Ascending aorta (tissue), 2 donors: ENCODE data around the gene MRPS33. TPM values are rescaled to one million over a fixed set of nuclear protein-coding genes. Genes with fewer than 3 reads are reported as not detected.

Experiments used
- DNase-seq, 2 donors: peaks; one replicate each; pipeline ENCODE4 v3.0.0-alpha.2; 2019; ENCODE audit warnings: low spot score in 2 of 2
- H3K27ac ChIP-seq, 2 donors: fragments of 200-600 bp; sonication (generic); one replicate each; pipeline ENCODE4 v1.5.1; 2016 to 2017; ENCODE audit warnings: mild to moderate bottlenecking in 1 of 2
- H3K27me3 ChIP-seq: fragments of 200-600 bp; sonication (generic); one replicate; pipeline ENCODE4 v1.5.1; 2017
- H3K36me3 ChIP-seq, 2 donors: fragments of 200-600 bp; sonication (generic); one replicate each; pipeline ENCODE4 v1.5.1; 2016
- H3K4me1 ChIP-seq, 2 donors: fragments of 200-600 bp; sonication (generic); one replicate each; pipeline ENCODE4 v1.5.1; 2016 to 2017; ENCODE audit warnings: mild to moderate bottlenecking in 1 of 2
- H3K4me3 ChIP-seq, 2 donors: fragments of 200-600 bp; sonication (generic); one replicate each; pipeline ENCODE4 v1.5.1; 2016 to 2017; ENCODE audit warnings: mild to moderate bottlenecking in 1 of 2
- H3K9me3 ChIP-seq, 2 donors: fragments of 200-600 bp; sonication (generic); one replicate each; pipeline ENCODE4 v1.5.1; 2016
- intact Hi-C: fragments of 100-400 bp; cut with DNase I; formaldehyde crosslinking; loops from one replicate; pipeline ENCODE4 v1.15.1; 2023
- total RNA-seq: library from RNA; depleted of rRNA; stranded (reverse); fragments of >200 nt; gene quantifications from one replicate; pipeline ENCODE4 v1.1.0, GENCODE V29; 2016
- TF ChIP-seq, protein P1 (sequence below), 3 experiments: fragments of 200-600 bp in 2 of 3; fragments of 450-650 bp in 1 of 3; sonication (generic) in 2 of 3; IDR thresholded peaks; one replicate each; pipeline ENCODE4 v1.5.1; 2016 to 2019; ENCODE audit warnings: antibody characterized with exemption in 3 of 3, mild to moderate bottlenecking in 1 of 3, moderate library complexity in 1 of 3

MRPS33 gene
- total RNA-seq, 1 donor from 2014 or later, result 8.9 TPM

DNA sequence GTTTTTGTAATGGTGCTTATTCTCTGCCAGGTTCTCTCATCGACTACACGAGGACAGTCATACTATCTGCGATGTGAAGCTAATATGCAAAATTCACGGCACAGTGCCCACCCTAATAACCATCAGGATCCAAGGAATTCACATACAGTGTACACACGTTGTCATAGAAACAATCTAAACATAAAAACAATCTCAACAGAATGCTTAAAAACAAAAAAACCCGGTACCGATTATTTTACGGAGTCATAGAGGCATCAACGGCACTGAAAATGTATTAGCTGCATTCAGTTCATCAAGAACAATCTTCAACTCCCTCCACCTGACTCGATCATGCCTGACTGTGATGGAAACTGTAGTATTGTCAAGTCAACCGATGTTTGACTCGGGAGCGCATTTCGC is 628 bp downstream of the MRPS33 start:
- peak overlapping the region; percentile 82 to 87 for H3K27ac ChIP-seq
- intact Hi-C loops, result loop anchor here (1.0 to 10.0 kb wide), 7 partner anchors 89 to 619 kb away; partner anchors contain the start of genes MKRN1, NDUFB2 and SLC37A3
- TF ChIP-seq, protein P1, sequence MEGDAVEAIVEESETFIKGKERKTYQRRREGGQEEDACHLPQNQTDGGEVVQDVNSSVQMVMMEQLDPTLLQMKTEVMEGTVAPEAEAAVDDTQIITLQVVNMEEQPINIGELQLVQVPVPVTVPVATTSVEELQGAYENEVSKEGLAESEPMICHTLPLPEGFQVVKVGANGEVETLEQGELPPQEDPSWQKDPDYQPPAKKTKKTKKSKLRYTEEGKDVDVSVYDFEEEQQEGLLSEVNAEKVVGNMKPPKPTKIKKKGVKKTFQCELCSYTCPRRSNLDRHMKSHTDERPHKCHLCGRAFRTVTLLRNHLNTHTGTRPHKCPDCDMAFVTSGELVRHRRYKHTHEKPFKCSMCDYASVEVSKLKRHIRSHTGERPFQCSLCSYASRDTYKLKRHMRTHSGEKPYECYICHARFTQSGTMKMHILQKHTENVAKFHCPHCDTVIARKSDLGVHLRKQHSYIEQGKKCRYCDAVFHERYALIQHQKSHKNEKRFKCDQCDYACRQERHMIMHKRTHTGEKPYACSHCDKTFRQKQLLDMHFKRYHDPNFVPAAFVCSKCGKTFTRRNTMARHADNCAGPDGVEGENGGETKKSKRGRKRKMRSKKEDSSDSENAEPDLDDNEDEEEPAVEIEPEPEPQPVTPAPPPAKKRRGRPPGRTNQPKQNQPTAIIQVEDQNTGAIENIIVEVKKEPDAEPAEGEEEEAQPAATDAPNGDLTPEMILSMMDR (IDR thresholded peaks at IDR 0.05), result no peak

DNA sequence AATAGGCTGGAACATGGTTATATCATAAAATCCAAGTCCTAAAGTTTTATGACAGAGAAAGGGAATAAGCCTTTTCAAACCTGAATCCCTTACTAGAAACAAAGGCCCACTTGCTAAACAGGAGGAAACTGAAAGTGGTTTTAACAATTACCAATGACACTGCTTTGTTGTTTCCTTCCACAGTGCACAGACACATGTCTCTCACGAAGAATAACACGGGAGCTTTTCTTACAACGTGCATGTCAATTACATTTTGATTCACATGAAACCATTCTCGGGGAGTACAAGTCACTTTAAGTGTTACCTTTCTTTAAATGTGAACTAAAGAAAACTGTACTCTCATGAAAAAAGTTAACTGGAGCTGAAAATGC is 1.4 kb downstream of the MRPS33 start:
- TF ChIP-seq, protein P1 (IDR thresholded peaks at IDR 0.05), result no peak
- H3K27me3 ChIP-seq, result no peaks in the 10 kb centered on the region
- H3K4me3 ChIP-seq, result no peak overlapping the region
- no peak overlapping the region for H3K27ac ChIP-seq
- DNase-seq, result no peak
- H3K36me3 ChIP-seq, result peaks cover 8 to 13% of the 10 kb centered on the region in 2 donors
- H3K9me3 ChIP-seq, result no peaks in the 10 kb centered on the region
- peaks cover 3 to 6% of the 10 kb centered on the region in 2 donors for H3K4me1 ChIP-seq
- intact Hi-C loops, result loop anchor here (5.0 to 10.0 kb wide), 3 partner anchors 496 to 619 kb away; partner anchors contain the start of genes MKRN1 and SLC37A3

More for the DNA sequence above, 628 bp downstream of the MRPS33 start:
- Histone ChIP-seq H3K9me3 (no peaks in the 10 kb centered on the region), H3K27me3 (no peaks in the 10 kb centered on the region), H3K4me1 (peaks cover 3 to 6% of the 10 kb centered on the region in 2 donors), H3K4me3 (peak overlapping the region; percentile 51 to 72), H3K36me3 (peaks cover 8 to 12% of the 10 kb centered on the region in 2 donors)
- DNase-seq, result no peak

DNA sequence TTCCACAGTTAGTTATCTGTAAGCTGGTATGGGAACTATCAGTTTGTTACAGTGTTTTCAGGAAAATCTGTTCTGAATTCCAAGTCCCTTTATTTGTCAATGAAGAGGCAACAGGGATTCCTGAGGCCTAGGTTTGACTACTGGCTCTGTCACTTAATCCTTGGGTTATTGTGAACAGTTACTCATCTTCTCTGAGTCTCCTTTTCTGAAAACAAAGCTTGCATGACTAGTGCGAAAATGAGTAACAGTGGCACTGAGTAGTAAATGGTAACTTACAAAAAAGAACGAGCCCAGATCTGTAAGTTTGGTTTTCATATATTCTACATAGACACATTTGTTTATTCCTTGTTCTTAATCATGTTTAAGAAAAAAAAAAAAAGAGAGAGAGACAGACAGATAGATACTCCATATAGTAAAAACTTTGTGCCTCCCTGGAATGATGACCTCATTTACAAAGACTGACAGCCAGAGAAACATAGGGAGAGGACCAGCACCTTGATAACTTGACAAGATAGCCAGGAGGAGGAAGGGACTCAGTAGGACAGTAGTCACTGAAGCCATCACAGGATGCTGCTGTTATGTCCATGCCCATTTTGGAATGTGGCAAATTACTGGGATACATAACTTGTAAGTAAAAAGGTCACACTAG is 1.9 kb downstream of the MRPS33 start:
- Histone ChIP-seq H3K9me3 (no peaks in the 10 kb centered on the region), H3K36me3 (peaks cover 8 to 13% of the 10 kb centered on the region in 2 donors), H3K27me3 (no peaks in the 10 kb centered on the region), H3K4me3 (no peak overlapping the region), H3K27ac (no peak overlapping the region), H3K4me1 (peaks cover 3 to 6% of the 10 kb centered on the region in 2 donors)
- TF ChIP-seq, protein P1 (IDR thresholded peaks at IDR 0.05), result no peak
- intact Hi-C loops, result loop anchor here (5.0 to 10.0 kb wide), 3 partner anchors 496 to 618 kb away; partner anchors contain the start of genes MKRN1 and SLC37A3
- no peak for DNase-seq

DNA sequence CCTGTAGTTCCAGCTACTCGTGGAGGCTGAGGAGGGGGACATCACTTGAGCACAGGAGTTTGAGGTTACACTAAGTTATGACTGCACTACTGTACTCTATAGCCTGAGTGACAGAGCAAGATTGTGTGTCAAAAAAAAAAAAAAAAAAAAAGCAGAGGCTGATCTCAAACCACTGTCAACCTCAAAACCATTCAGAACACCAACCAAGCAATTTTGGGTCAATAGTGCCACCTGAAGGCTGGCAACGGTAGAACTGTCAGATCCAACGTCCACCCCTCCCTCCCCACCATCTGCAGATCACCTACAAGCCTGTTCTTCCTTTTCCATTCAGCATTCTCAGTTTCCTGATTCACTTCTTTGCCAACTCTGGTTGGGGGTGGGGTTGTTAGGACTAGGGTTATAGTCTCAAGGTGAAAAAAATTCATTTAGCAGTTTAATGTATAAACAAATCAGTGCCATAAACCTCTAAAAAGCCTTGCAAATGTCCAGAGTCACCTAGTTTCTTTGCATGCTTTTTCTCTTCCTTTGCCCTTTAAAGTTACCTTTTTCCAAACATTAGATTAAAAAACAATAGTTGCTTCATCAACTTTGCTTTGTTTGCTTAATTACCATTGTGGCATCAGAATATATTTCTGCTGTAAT is 2.6 kb downstream of the MRPS33 start:
- TF ChIP-seq, protein P1 (IDR thresholded peaks at IDR 0.05), result peak in 2 of 3 experiments; percentile 27 to 51
- Histone ChIP-seq H3K36me3 (peaks cover 8 to 17% of the 10 kb centered on the region in 2 donors), H3K9me3 (no peaks in the 10 kb centered on the region), H3K27ac (no peak overlapping the region), H3K4me1 (peaks cover 3 to 6% of the 10 kb centered on the region in 2 donors), H3K4me3 (no peak overlapping the region), H3K27me3 (no peaks in the 10 kb centered on the region)
- DNase-seq, result peak in 1 of 2 donors; percentile 76
- intact Hi-C loops, result loop anchor here (5.0 to 10.0 kb wide), 3 partner anchors 495 to 617 kb away; partner anchors contain the start of genes MKRN1 and SLC37A3

DNA sequence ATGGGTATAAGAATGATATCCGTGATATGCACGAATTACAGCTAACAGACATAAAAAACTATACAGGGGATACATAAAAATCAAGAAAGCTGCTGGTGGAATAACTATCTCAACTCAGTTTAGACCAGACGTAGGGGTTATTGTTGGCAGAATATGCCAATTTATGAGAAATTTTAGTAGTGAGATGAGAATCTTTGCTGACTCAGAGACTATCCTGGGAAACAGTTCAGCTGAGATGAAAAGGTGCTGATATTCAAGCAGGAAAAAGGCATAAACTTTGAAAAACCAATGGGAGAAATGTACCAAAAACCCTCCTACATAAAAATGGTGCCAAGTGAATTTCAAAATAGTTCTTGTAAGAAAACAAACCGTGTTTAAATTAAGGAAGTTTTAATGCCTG is 3.3 kb downstream of the MRPS33 start:
- Histone ChIP-seq H3K9me3 (no peaks in the 10 kb centered on the region), H3K4me3 (no peak overlapping the region), H3K27me3 (no peaks in the 10 kb centered on the region), H3K4me1 (peaks cover 3 to 6% of the 10 kb centered on the region in 2 donors), H3K36me3 (peaks cover 8 to 24% of the 10 kb centered on the region in 2 donors), H3K27ac (no peak overlapping the region)
- intact Hi-C loops, result loop anchor here (5.0 to 10.0 kb wide), 3 partner anchors 494 to 617 kb away; partner anchors contain the start of genes MKRN1 and SLC37A3
- no peak for DNase-seq
- TF ChIP-seq, protein P1 (IDR thresholded peaks at IDR 0.05), result no peak
